DOHH2 (cell line): Measurements from ENCODE around the gene ABCC8.

Experiments used
- EZH2phosphoT487 ChIP-seq: fragments of 200-600 bp; sonication (generic); IDR thresholded peaks from 2 replicates; pipeline ENCODE4 v1.6.1; 2017; ENCODE audit warnings: borderline replicate concordance, mild to moderate bottlenecking, antibody characterized with exemption, low read length, moderate library complexity, mixed read lengths
- TF ChIP-seq, protein P1 (sequence below): fragments of 200-600 bp; sonication (generic); IDR thresholded peaks from one replicate; pipeline ENCODE4 v1.5.1; 2014; ENCODE audit warnings: antibody characterized with exemption, mild to moderate bottlenecking, low read depth, low read length; ENCODE audit not compliant: poor library complexity, severe bottlenecking

DNA sequence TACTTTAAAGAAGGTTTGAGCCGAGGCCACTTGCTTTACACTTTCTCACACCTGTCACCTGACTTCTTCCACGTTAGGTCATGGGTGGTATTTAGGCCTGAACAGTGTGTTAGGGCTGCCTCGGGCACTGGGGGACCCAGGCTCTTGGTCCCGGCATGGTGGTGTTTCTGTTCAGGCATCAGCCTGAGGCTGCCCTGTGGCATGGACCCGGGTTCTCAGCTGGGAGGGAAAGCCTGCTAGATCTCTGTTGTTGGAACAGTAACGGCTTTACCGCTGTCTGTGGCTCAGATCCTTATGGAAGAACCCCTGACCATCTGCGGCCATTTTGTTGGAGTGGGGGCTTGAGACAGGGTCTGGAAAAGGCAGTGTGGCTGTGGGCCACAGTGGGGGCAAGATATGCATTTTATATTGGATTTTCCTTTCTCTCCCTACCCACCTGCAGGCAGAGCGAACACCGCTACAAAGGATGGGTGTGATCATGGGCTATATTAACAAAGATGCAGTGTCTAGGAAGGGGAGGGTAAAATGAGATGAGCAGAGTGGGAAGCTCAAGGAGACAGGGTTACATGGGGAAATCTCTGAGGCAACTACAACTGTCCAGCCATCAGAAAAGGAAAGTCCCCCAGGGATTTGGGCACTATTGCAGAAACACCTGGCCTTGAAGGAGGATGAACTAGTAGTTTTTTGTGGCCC lies 86.5 kb downstream of the ABCC8 start:
- TF ChIP-seq, protein P1, sequence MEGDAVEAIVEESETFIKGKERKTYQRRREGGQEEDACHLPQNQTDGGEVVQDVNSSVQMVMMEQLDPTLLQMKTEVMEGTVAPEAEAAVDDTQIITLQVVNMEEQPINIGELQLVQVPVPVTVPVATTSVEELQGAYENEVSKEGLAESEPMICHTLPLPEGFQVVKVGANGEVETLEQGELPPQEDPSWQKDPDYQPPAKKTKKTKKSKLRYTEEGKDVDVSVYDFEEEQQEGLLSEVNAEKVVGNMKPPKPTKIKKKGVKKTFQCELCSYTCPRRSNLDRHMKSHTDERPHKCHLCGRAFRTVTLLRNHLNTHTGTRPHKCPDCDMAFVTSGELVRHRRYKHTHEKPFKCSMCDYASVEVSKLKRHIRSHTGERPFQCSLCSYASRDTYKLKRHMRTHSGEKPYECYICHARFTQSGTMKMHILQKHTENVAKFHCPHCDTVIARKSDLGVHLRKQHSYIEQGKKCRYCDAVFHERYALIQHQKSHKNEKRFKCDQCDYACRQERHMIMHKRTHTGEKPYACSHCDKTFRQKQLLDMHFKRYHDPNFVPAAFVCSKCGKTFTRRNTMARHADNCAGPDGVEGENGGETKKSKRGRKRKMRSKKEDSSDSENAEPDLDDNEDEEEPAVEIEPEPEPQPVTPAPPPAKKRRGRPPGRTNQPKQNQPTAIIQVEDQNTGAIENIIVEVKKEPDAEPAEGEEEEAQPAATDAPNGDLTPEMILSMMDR, result no peak
- TF ChIP-seq EZH2phosphoT487, result no peak
